GM04504 (cell line): Measurements from ENCODE around the gene ATXN7L1.
"Not testable (repeated sequence)": the region's sequence is repeated elsewhere in the genome, so short reads cannot be mapped to it uniquely, and the experiment has no call there.

Experiments used
- DNase-seq: peaks from one replicate; pipeline ENCODE4 v3.0.0-alpha.2; 2012; ENCODE audit warnings: low read depth

The ATXN7L1 gene

GRCh38 chr7:105890290-105890997, 14.0 kb upstream of the ATXN7L1 start:
- DNase-seq: no peak

GRCh38 chr7:105887569-105888189, 11.3 kb upstream of the ATXN7L1 start:
- no peak for DNase-seq

- no peak for DNase-seq
Measured at GRCh38 chr7:105886776-105887175, 10.4 kb upstream of the ATXN7L1 start.

DNA sequence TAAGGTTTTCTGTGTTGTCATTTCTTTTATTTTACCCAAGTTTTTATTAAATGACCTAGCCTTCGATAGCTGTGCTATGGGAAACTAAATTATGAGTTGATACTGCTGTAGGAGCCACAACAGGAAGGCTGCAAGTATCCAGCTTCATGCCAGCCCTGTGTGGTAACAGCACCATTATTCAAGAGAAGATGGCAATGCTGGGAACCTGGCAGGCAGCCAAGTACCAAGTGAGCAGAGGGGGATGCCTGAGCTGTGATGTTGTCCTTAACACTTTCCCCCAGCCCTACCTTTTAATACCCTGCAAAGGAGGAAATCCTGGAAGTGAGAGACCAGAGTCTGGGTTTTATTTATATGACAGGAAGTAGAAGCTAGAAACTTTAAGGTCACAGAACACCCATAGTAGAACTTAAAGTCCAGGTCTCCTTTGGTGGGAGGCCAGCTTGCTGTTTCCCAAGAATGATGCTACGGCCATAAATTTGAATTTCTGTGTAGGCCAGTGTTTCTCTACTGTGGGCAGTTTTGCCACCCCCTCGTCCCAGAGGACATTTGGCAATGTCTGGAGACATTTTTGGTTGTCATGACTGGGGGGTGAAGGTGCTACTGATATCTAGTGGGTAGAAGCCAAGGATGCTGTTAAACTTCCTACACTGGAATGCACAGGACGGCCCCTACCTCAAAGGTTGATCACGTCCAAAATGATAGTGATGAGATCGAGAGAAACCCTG, 9.2 kb upstream of the ATXN7L1 start:
- no peak for DNase-seq

- DNase-seq: not testable (repeated sequence)
Measured at GRCh38 chr7:105883179-105883578, 6.8 kb upstream of the ATXN7L1 start.

DNA sequence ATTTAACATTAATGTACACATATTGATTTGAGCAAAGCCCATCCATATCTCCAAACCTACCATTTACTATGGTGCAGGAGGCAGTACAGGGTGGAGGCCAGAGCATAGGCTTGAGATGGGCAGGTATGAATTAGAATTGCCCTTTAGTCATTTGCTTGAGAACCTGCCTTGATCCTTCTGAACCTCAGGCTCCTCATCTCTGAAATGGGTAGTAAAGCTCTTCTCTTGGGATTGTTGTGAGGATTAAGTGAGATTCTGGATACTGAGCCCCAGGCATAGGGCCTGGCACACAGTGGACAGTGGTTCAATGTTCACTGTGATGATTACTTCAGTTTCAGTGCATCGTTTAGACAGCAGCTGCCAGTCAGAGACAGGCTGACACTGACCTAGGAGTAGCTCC, 5.0 kb upstream of the ATXN7L1 start:
- DNase-seq: no peak

GRCh38 chr7:105880571-105881330, 4.4 kb upstream of the ATXN7L1 start:
- no peak for DNase-seq

- DNase-seq: no peak
Measured at GRCh38 chr7:105879782-105880181, 3.4 kb upstream of the ATXN7L1 start.

DNA sequence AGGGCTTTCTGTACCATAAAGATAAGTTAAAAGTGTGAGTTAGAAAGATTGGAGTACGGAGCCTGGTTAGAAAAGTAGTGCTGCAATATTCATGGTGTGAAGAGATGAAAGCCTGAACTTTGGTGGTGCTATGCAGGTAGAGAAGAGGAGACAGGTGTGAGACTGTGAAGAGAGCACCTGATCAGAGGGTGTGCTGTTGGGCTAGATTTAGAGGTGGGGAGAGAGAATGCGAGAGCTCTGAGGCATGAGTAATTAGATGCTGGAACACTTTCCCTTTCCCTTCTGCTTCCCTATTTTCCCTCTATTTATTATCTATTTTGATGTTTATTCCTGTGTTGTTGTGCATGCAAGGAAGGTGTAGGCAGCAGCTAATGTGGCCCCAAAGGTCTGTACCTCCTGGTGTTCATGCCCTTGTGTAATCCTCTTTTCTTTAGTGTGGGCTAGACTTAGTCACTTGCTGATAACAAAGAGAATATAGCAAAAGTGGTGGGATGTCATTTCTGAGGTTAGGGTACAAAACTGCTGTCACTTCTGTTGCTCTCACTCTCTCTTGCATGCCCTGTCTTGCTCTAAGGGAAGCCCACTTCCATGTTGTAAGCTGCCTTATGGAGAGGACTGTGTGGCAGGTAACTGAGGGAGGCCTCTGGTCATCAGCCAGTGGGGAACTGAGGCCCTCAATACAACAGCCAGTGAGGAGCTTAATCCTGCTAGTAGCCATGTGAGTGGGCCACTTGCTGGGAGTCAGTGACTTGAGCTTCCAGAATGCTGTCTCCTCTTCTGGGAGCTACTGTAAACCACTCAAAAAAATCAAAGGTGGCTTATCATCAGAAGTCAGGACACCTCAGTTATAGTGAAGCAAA, 2.6 kb upstream of the ATXN7L1 start:
- DNase-seq: no peak

DNA sequence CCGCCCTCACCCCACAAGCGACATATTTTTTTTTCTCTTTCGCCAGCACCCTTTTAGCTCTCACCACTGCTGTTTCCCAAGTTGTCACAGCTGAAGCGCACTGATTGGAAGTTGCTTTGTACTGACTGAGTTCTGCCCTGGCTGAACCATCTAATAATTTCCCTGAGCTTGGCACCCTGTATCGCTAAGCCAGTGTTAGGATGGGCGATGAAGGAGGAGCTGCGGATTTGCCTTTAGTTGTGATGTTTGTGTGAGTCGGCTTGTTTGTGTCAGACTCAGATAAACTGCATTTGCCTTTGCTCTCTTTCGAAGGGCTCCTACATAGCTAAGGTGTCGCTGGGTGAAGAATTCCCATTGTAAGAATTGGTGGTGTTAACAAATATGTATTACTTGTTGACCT, 1.3 kb upstream of the ATXN7L1 start:
- DNase-seq: no peak

DNA sequence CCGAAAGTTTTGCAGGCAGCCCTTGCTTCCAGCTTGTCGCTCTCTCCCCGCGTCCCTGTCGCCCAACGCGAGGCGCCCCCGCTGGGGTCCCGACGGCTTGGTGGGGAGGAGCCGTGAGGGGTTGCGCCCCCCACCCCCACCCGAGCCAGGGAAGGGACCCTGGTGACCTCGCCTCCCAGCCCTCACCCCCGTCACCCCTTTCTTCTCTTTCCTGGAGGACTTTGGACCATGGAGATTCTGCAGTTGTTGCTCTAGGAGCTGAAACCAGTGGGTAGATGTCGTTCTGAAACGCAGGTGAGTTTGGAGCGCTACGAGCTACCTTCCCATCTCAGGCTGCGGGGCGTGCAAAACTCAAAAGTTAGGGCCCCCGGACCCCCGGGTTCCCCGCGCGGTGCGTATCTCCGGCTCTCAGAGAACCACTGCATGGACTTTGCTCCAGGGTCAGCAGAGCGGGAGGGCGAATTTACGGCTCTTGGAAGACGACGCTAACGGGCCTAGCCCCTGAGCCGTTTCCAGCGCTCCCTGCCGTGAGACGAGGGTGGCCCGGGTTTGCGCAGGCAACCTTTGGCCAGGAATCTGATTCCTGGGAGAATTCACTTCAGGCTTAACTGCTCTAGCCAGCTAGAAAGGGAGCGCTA, 684 bp upstream of the ATXN7L1 start:
- no peak for DNase-seq

GRCh38 chr7:105875505-105875904, 894 bp downstream of the ATXN7L1 start:
- no peak for DNase-seq

DNA sequence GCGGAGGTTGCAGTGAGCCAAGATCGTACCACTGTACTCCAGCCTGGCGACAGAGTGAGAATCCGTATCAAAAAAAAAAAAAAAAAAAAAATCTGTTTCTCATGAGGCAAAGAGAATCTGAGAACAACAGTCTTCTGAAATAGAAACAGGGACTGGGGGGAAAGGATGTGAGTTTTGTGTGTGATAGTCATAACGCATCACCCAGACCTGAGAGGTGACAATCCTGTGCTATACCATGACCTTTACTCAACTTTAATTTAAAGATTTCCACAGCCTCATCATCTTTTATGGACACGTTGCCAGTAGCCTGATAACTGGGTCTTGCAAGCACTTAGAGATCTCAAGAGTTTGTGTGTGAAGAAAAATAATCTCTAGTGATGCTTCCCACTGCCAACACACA, 2.3 kb downstream of the ATXN7L1 start:
- DNase-seq: no peak

- DNase-seq: no peak
Measured at GRCh38 chr7:105872491-105872890, 3.9 kb downstream of the ATXN7L1 start.

DNA sequence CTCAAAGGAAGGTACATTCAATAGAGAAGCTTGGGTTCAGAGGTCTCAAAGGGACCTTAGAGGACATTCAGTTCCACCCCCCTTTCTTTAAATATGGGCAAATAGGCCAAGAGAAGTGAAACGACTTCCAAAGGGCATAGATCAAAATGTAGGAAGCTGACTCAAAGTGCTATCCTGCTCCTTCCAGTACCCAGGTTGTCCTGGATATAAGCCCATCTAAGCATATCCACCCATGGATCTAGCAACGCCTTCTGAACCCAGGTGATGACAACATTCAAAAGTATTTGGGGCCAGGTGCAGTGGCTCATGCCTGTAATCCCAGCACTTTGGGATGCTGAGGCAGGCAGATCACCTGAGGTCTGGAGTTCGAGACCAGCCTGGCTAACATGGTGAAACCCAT, 5.3 kb downstream of the ATXN7L1 start:
- DNase-seq: no peak

- DNase-seq: no peak
Measured at GRCh38 chr7:105866102-105866801, 10.1 kb downstream of the ATXN7L1 start.

DNA sequence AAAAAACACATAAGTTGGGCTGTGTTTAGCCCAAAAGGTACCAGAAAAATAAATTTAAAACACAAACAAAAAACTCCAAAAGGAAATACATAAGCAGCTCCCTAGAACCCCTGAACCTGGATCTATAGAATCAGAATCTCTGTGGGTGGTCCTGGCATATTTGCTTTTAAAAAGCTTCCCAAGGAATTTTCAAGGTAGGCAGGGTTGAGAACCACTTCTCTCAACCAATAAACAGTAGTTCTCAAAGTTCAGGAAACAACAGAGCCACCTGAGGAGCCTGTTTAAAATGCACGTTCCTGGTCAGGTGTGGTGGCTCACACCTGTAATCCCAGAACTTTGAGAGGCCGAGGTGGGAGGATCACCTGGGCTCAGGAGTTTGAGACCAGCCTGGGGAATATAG, 12.5 kb downstream of the ATXN7L1 start:
- no peak for DNase-seq

- DNase-seq: no peak
Measured at GRCh38 chr7:105862770-105863169, 13.6 kb downstream of the ATXN7L1 start.

DNA sequence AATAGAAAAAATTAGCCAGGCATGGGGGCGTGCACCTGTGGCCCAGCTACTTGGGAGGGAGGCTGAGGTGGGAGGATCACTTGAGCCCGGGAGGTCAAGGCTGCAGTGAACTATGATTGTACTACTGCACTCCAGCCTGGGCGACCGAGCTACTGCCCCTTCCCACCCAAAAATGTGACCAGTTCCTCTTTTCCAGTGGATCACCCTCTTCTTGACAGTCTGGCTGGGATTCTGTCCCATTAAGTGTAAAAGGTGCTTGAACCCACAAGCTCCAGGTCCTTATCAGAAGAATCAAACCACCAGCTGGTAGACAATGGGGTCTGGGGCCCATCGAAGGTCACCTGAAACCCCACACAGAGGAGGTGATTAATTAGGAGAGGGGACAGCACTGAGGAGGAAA, 14.1 kb downstream of the ATXN7L1 start:
- no peak for DNase-seq

- DNase-seq: no peak
Measured at GRCh38 chr7:105861224-105861623, 15.2 kb downstream of the ATXN7L1 start.

DNA sequence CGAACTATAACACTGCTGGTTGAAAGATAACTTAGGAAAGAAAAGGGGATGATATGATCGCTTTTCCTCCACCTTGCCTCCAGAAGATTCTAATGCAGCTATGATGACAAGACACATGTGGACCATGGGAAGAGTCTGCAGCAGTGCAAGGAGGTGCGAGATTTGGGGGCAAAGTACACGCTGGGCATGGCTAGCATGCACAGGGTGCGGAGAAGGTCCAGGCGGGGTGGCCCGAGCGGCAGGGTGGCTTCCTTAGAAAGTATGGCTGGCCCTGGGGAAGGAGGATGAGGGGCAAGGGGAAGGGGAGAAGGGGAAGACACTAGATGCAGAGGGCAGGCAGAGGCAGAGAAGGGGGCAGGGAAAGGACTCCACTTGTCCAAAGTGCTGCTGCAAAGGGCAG, 15.6 kb downstream of the ATXN7L1 start:
- no peak for DNase-seq
